DMS79 (cell line): ENCODE measurements around the gene CDH6.
"Not testable (repeated sequence)": the region's sequence is repeated elsewhere in the genome, so short reads cannot be mapped to it uniquely, and the experiment has no call there.

Source experiments
- DNase-seq: peaks from one replicate; lab custom pipeline; 2025; lab: John Stamatoyannopoulos, UW

CDH6 gene

GRCh38 chr5:31329715-31330114, 136.2 kb downstream of the CDH6 start:
- no peak for DNase-seq

- no peak for DNase-seq
Measured at GRCh38 chr5:31332160-31332559, 138.7 kb downstream of the CDH6 start.

GRCh38 chr5:31333475-31333874, 140.0 kb downstream of the CDH6 start:
- DNase-seq = no peak

GRCh38 chr5:31334061-31334860, 140.8 kb downstream of the CDH6 start:
- DNase-seq = no peak

- no peak for DNase-seq
Measured at GRCh38 chr5:31335456-31335855, 142.0 kb downstream of the CDH6 start.

GRCh38 chr5:31343946-31344345, 150.5 kb downstream of the CDH6 start:
- no peak for DNase-seq

- no peak for DNase-seq
Measured at GRCh38 chr5:31346896-31347551, 153.5 kb downstream of the CDH6 start.

- no peak for DNase-seq
Measured at GRCh38 chr5:31347552-31347905, 154.0 kb downstream of the CDH6 start.

GRCh38 chr5:31350395-31350794, 156.9 kb downstream of the CDH6 start:
- DNase-seq = no peak

GRCh38 chr5:31355337-31355736, 161.9 kb downstream of the CDH6 start:
- no peak for DNase-seq

GRCh38 chr5:31357038-31357437, 163.6 kb downstream of the CDH6 start:
- DNase-seq = no peak

GRCh38 chr5:31359839-31360238, 166.4 kb downstream of the CDH6 start:
- no peak for DNase-seq

GRCh38 chr5:31361234-31361633, 167.7 kb downstream of the CDH6 start:
- DNase-seq = no peak

- not testable (repeated sequence) for DNase-seq
Measured at GRCh38 chr5:31361704-31362528, 168.4 kb downstream of the CDH6 start.

- DNase-seq = no peak
Measured at GRCh38 chr5:31362529-31362900, 169.0 kb downstream of the CDH6 start.

- DNase-seq = no peak
Measured at GRCh38 chr5:31362931-31363568, 169.6 kb downstream of the CDH6 start.

GRCh38 chr5:31364881-31365636, 171.6 kb downstream of the CDH6 start:
- no peak for DNase-seq

- DNase-seq = no peak
Measured at GRCh38 chr5:31365776-31366175, 172.3 kb downstream of the CDH6 start.

GRCh38 chr5:31366941-31367340, 173.5 kb downstream of the CDH6 start:
- no peak for DNase-seq

- no peak for DNase-seq
Measured at GRCh38 chr5:31372124-31372523, 178.6 kb downstream of the CDH6 start.

- DNase-seq = no peak
Measured at GRCh38 chr5:31375999-31376720, 182.7 kb downstream of the CDH6 start.
